ENCODE data around the gene SLC24A1. TPM values are rescaled to one million over a fixed set of nuclear protein-coding genes. Genes with fewer than 3 reads are reported as not detected.

Gene SLC24A1
- total RNA-seq, 1 donor = 5.2 TPM

GRCh38 chr15:65651042-65651322 is 29.2 kb downstream of the SLC24A1 start:
- no peak for DNase-seq (ENCODE audit: low read depth)
- H3K4me3 ChIP-seq (ENCODE audit: low read depth, low read length) = no peak overlapping the region
- no peak for TF ChIP-seq CTCF (IDR thresholded peaks at IDR 0.05; ENCODE audit: insufficient read depth, low read depth, low read length)

DNA sequence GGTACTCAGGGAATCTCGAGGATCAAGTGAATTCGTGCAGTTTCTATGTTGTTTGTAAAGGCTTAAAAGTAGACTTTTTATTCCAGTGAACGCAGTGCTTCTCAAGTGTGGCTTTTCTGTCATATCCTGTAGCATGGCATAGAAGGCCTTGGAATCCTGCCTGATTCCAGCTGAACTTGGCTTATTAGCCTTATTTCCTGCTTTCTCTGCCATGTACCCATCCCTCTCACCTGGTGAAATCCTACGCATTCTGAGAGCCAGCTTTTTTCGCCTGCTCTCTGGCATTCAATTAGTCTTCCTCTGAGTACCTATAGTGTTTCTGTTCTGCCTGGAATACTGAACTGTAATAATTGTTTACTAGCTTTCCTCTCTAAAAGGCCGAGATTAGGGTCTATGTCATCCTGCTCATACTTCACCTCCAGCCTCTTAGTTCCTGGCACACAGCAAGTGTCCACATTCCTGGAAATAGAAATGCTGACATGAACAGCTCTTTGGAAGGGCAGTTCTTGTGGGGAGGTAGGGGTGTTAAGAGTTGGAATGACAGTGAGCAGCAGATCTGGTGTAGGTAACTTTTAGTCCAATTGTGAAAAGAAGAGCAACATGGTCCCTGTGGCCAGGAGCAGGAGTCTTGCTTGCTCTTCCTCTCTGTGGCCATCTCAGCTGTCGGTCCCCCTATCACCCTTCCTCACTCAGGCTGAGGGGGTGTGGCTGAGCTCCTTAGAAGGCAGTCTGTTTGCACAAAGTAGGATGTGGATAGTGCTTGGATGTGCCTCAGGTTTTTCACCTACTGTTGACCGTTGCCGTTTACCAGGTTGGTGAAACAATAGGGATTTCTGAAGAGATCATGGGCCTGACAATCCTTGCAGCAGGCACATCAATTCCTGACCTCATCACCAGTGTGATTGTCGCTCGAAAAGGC is 30.4 kb downstream of the SLC24A1 start:
- no peak for TF ChIP-seq CTCF (IDR thresholded peaks at IDR 0.05; ENCODE audit: insufficient read depth, low read depth, low read length)
- H3K4me3 ChIP-seq (ENCODE audit: low read depth, low read length) = no peak overlapping the region
- DNase-seq (ENCODE audit: low read depth) = no peak

DNA sequence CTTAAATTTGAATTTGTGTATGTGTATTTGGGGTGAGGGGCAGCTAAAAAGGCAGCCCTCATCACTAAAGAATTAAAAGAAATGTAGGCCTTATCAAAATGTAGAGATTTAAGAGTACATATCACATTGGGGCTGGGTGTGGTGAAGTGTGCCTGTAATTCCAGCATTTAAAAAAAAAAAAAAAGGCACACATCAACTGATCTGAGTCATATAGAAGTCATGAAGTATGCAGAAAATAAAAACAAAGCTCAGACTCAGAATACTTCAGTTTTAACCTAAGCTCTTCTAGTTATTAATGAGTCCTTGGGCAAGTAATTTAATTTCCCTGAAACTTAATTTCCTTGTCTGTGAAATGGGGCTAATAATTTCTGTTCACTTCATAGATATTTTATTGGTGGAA is 31.6 kb downstream of the SLC24A1 start:
- no peak for TF ChIP-seq CTCF (IDR thresholded peaks at IDR 0.05; ENCODE audit: insufficient read depth, low read depth, low read length)
- peak; percentile 30 for DNase-seq (ENCODE audit: low read depth)
- H3K4me3 ChIP-seq (ENCODE audit: low read depth, low read length) = no peak overlapping the region

- no peak for TF ChIP-seq CTCF (IDR thresholded peaks at IDR 0.05; ENCODE audit: insufficient read depth, low read depth, low read length)
- DNase-seq (ENCODE audit: low read depth) = peak; percentile 65
- no peak overlapping the region for H3K4me3 ChIP-seq (ENCODE audit: low read depth, low read length)
These were observed 32.2 kb downstream of the SLC24A1 start for GRCh38 chr15:65653801-65654521.

DNA sequence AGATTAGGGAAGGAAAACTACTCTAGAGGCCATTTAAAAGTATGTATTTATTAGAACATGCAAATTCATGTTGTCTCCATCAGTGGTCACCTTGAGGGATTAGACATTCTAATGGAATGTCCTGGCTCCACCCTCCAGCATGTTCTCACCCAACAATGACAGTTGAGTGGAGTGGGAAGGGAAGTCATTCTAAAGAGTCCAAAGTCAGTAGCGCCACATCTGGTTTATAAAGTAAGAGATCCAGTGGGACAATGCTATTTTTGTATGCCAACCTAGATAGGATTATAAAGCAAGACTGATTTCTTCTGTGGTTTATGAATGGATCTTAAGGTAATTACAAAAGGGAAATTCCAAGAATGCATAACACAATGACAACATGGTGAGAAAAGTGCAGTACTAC is 33.3 kb downstream of the SLC24A1 start:
- no peak overlapping the region for H3K4me3 ChIP-seq (ENCODE audit: low read depth, low read length)
- TF ChIP-seq CTCF (IDR thresholded peaks at IDR 0.05; ENCODE audit: insufficient read depth, low read depth, low read length) = no peak
- peak; percentile 33 for DNase-seq (ENCODE audit: low read depth)

- no peak overlapping the region for H3K4me3 ChIP-seq (ENCODE audit: low read depth, low read length)
- TF ChIP-seq CTCF (IDR thresholded peaks at IDR 0.05; ENCODE audit: insufficient read depth, low read depth, low read length) = no peak
- peak; percentile 3 for DNase-seq (ENCODE audit: low read depth)
These were observed 33.7 kb downstream of the SLC24A1 start for GRCh38 chr15:65655457-65655856.

All from fibroblast of villous mesenchyme (primary cell).